PFSK-1 (cell line): ENCODE results near the gene AP4M1.

Experiments used
- FOXP2 ChIP-seq: optimal IDR thresholded peaks from 2 replicates; pipeline ENCODE3; 2011; ENCODE audit warnings: borderline replicate concordance, control low read depth, inconsistent platforms; ENCODE audit not compliant: insufficient read depth; ENCODE audit errors: extremely low read length, extremely low read depth
- POLR2AphosphoS5 ChIP-seq: IDR thresholded peaks from 2 replicates; pipeline ENCODE4 v1.6.1; 2012; ENCODE audit warnings: low read depth, mild to moderate bottlenecking, control low read depth, low read length, moderate library complexity
- REST ChIP-seq, 2 experiments: IDR thresholded peaks; 2 replicates each; pipeline versions ENCODE4 v1.6.1 to v1.8.0; 2011 to 2012; ENCODE audit warnings: low read depth in 2 of 2, low read length in 2 of 2, control low read depth in 1 of 2, inconsistent platforms in 1 of 2, mild to moderate bottlenecking in 1 of 2, moderate library complexity in 1 of 2; ENCODE audit not compliant: insufficient read depth in 1 of 2
- SIN3A ChIP-seq: IDR thresholded peaks from 2 replicates; pipeline ENCODE4 v1.6.1; 2012; ENCODE audit warnings: mild to moderate bottlenecking, low read length, moderate library complexity, borderline replicate concordance; ENCODE audit not compliant: insufficient read depth
- TAF1 ChIP-seq: IDR thresholded peaks from 2 replicates; pipeline ENCODE4 v1.6.1; 2012; ENCODE audit warnings: low read length, control low read depth, borderline replicate concordance; ENCODE audit not compliant: insufficient read depth

- no peak for TF ChIP-seq REST (IDR thresholded peaks at IDR 0.05; ENCODE audit: insufficient read depth in 1 of 2, low read depth in 2 of 2, low read length in 2 of 2)
- TF ChIP-seq POLR2AphosphoS5 = no peak
- no peak for TF ChIP-seq TAF1
- TF ChIP-seq SIN3A = no peak
- TF ChIP-seq FOXP2 = no peak
Measured at GRCh38 chr7:100069991-100070390, 31.5 kb upstream of the AP4M1 start.
